HG03342 (cell line): Measurements from ENCODE around the gene HID1.
"Not testable (repeated sequence)": the region's sequence is repeated elsewhere in the genome, so short reads cannot be mapped to it uniquely, and the experiment has no call there.

Experiments
- ATAC-seq: cut with Tn5 transposase; IDR thresholded peaks from one replicate; pipeline ENCODE4 v1.9.1; 2021; ENCODE audit warnings: mild to moderate bottlenecking, moderate library complexity; ENCODE audit not compliant: unreplicated experiment

HID1 gene

GRCh38 chr17:74924250-74924948, 48.2 kb downstream of the HID1 start, which contains the start of gene OTOP2:
Gene OTOP2, plus strand, starts transcription at chr17:74924273. Its CDS starts 360 bp downstream, at chr17:74924633.
- no peak for ATAC-seq

GRCh38 chr17:74923538-74924249, 48.9 kb downstream of the HID1 start:
- ATAC-seq: no peak

- no peak for ATAC-seq
These were observed 49.6 kb downstream of the HID1 start, which contains the start of gene USH1G for GRCh38 chr17:74922694-74923537. Gene USH1G, minus strand, starts transcription at chr17:74923255. Its CDS starts 182 bp downstream, at chr17:74923073.

- ATAC-seq: no peak
These were observed 50.4 kb downstream of the HID1 start for GRCh38 chr17:74922172-74922571.

- no peak for ATAC-seq
These were observed 50.8 kb downstream of the HID1 start for GRCh38 chr17:74921769-74922168.

- ATAC-seq: no peak
These were observed 51.4 kb downstream of the HID1 start for GRCh38 chr17:74921026-74921681.

GRCh38 chr17:74920642-74921025, 51.9 kb downstream of the HID1 start:
- ATAC-seq: no peak

GRCh38 chr17:74920306-74920620, 52.3 kb downstream of the HID1 start:
- ATAC-seq: no peak

- ATAC-seq: no peak
These were observed 52.9 kb downstream of the HID1 start for GRCh38 chr17:74919440-74920305.

- ATAC-seq: no peak
These were observed 53.7 kb downstream of the HID1 start for GRCh38 chr17:74918906-74919305.

GRCh38 chr17:74917430-74917829, 55.1 kb downstream of the HID1 start:
- no peak for ATAC-seq

- no peak for ATAC-seq
These were observed 55.7 kb downstream of the HID1 start for GRCh38 chr17:74916851-74917199.

- no peak for ATAC-seq
These were observed 56.3 kb downstream of the HID1 start for GRCh38 chr17:74916136-74916850.

GRCh38 chr17:74911423-74911822, 61.1 kb downstream of the HID1 start:
- not testable (repeated sequence) for ATAC-seq

- not testable (repeated sequence) for ATAC-seq
These were observed 63.5 kb downstream of the HID1 start for GRCh38 chr17:74909097-74909496.

GRCh38 chr17:74907012-74907411, 65.5 kb downstream of the HID1 start:
- no peak for ATAC-seq

GRCh38 chr17:74906214-74906793, 66.3 kb downstream of the HID1 start:
- not testable (repeated sequence) for ATAC-seq

- no peak for ATAC-seq
These were observed 67.7 kb downstream of the HID1 start for GRCh38 chr17:74904687-74905409.
